HG02798 (cell line): ENCODE results near the gene SNX32.

ENCODE experiments used
- ATAC-seq: cut with Tn5 transposase; IDR thresholded peaks from one replicate; pipeline ENCODE4 v1.9.1; 2021; ENCODE audit warnings: mild to moderate bottlenecking; ENCODE audit not compliant: unreplicated experiment, poor library complexity

Gene SNX32

GRCh38 chr11:65833297-65834030 lies at the start of gene SNX32:
TSS of gene SNX32 (plus strand) at chr11:65833963. CDS start at chr11:65834066, 103 bp downstream.
- ATAC-seq, result peak; percentile 98

DNA sequence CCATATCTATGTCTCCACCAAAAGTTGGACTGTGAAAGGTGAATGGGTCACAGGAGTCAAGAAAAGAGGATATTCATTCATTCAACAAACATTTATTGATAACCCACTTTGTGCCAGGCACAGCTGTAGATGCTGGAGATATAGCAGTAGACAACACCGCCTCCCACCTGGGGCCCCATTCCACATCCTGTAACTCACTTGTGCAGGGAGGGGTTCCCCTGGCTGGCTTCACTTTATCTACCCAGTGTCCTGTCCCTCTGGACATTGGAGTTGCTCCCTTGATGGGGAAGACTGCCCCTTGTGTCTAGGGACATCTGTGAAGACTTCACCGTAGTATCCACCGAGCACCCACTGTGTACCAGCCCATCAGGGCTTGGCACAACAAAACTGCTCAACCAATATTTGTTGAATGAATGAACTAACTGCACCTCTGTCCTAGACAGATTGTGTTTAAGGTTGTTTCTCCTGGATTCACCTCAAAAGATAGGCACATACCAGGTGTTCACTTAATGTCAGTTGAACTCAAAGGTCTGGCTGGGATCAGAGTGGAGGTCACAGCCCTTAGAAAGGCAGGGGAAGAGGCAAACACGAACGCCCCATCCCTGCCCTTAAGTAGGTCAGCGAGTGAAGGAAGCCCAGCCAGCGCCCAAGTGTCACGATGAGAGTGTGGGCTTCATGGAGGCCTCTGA lies 48.3 kb upstream of the SNX32 start:
- no peak for ATAC-seq

GRCh38 chr11:65786008-65786785 lies 47.6 kb upstream of the SNX32 start:
- ATAC-seq, result no peak

- no peak for ATAC-seq
Measured at GRCh38 chr11:65786786-65787636, 46.8 kb upstream of the SNX32 start, which contains the start of gene OVOL1. TSS of gene OVOL1 (plus strand) at chr11:65787063. CDS start at chr11:65787374, 311 bp downstream.

DNA sequence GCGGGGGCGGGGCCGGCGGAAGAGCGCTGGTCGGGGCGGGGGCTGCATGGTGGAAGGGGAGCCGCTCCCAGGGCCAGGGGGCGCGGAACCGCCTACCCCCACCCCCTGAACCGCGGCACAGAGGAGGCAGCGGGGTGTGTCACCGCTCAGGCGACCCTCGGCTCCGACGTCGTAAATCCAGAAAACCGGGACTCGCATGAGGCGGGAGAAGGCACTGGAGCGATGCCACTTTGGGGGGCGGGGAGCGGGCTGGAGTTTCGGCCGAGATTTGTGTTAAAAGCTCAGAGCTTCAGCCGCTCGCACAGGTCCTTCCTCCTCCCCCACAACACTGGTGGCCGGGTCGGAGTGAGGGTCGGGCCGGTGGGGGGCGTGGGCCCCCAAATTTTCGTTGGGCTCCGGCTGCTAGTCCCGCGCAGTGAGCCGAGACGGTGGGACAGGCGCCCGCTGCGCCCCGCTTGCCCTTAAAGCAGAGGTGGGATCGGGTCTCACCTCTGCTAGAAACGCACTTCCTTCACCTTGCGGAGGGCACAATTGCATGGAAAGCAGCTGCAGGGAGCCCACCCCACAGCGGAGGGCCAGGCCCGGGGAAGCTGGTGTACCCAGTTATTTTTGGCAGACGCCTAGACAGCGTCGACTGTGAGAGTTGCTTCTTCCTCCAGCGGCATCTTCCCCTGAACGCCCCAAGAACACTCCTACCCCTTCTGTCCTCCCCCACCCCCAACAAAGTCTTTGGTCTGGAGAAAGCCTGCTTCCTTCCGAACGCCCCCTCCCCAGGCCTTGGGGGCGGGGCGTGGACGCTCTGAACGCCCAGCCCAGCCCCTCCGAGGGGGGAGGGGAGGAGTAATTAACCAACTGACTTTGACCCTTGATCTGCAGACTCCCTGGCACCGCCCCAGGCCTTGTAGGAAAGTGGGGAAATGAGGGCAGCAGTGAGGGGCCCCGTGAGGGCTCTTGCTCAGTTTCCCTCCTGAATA lies 45.8 kb upstream of the SNX32 start:
- ATAC-seq, result no peak

DNA sequence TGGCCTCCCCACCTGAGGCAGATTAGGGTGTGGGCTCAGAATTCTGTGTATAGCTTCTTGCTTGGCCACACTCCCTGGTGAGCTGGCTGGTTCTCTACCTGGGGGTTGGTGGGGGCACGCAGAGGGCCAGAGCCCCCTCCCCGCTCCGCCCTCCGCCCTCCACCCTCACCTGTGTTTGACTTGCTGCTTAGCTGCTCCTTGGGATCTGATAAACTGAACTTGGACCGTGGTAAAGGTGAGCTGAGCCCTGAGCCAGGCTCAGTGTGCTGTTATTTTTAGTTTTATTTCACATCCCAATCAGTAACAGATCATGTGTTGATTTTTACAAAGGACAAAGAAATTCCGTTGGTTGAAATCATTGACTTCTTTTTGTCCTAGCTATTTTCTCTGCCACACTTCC lies 44.9 kb upstream of the SNX32 start:
- no peak for ATAC-seq

- no peak for ATAC-seq
Measured at GRCh38 chr11:65789230-65790103, 44.3 kb upstream of the SNX32 start.

DNA sequence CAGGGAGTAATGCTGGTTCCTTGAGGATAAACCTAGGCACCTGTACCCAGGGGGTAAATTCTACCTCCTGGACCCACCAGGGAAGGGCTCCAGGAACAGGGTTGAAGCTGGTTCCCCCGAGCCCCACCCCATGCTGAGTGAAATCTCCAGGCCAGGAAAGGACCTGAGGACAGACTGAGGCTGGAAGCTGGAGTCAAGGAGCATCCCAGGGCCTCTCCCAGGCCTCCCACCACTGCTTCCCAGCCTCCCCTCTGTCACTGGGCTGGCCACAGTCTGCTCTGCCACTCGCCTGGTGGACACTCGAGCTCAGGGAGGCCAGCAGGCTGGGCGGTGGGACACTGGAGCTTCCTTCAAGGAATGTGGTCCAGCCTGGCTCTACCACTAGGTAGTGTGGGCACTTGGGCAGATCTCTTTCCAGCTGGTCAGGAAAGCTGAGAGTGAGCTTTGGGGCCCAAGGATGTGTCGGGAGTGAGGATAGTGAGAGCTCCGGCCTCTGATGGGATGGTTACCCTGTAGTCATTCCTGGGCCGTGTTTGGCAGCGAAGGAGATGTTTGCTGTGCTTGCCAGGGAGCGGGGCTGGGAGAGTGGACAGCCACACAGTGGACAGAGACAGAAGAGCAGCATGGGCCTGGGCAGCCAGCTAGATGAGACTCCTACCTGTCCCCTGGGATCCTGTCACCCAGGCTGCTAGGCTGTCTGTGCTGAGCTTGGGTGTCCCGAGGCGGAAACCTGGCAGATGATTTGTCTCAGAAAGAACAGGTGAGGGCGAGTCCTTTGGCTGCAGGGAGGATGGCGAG lies 43.5 kb upstream of the SNX32 start:
- ATAC-seq, result no peak

DNA sequence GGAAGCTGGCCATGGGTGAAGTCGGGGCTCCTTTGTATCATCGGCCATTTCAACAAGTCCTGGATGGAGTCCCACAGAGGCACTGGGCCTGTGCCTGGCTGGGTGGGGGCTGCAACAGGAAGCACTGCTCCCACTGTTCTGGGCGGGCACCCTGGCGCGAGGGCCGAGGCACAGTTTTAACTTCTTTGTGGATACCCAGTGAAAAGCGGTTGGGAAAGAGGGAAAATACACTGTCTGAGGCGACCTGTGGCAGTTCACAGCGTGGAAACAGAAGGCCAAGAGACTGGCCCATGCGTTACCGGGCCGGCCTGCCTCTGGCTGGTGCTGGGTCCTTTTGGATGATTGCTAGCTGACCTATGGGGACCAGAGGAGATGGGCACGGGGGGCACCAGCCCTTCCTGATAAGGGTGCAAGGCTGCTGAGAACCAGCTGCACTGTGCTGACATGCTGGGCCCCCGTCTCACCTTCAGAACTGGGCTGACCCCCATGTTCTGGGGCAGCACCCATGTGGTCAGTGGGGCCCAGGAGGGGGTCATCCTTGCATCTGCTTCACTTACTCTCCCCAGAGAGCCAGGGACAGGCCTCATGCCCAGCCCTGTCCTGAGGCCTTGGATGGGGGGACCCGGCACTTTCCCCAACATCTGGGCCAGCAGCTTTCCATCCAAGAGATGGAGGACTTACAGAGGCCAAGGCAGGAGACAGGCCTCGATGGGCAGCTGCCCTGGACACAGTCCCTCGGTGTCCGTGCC lies 42.7 kb upstream of the SNX32 start:
- no peak for ATAC-seq

GRCh38 chr11:65791719-65792213 lies 42.0 kb upstream of the SNX32 start:
- peak; percentile 88 for ATAC-seq

DNA sequence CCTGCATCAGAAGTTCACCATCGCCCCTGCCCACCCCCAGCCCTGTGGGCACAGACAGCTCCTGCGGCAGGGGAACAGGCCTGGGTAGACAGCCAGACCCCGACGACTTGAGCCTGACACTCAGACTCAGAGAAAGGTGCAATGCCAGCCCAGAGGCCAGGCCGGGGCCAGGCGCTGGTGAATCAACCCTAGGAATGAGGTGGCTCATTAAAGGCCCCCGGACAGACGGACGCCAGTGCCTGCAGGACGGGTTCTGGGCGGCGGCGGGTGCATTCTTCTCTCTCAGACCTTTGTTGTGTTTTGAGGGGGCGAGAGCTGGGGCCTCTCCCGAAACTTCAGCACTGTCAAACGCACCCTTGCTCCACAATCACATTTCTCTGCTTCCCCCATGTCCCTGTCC lies 41.3 kb upstream of the SNX32 start:
- ATAC-seq, result no peak

- no peak for ATAC-seq
Measured at GRCh38 chr11:65793144-65793581, 40.6 kb upstream of the SNX32 start.

GRCh38 chr11:65793625-65794400 lies 40.0 kb upstream of the SNX32 start:
- ATAC-seq, result no peak

- no peak for ATAC-seq
Measured at GRCh38 chr11:65794570-65795510, 38.9 kb upstream of the SNX32 start.
